Spleen (tissue), 11 donors: ENCODE data around the gene MRPL36. TPM values are rescaled to one million over a fixed set of nuclear protein-coding genes. Genes with fewer than 3 reads are reported as not detected.

ENCODE experiments used
- DNase-seq: peaks from one replicate; pipeline ENCODE4 v3.0.0-alpha.2; 2020
- H3K27ac ChIP-seq, 8 donors: fragments of 200-600 bp; sonication (generic) in 7 of 8; 1 replicate in 4 of 8; 2 replicates in 4 of 8; pipeline versions ENCODE4 v1.5.0 to v1.8.0; 2016 to 2021; ENCODE audit warnings: inconsistent platforms in 4 of 8, mild to moderate bottlenecking in 4 of 8, moderate library complexity in 1 of 8
- H3K27me3 ChIP-seq, 7 donors: fragments of 200-600 bp; sonication (generic) in 6 of 7; replicated peaks in 1 of 7; 1 replicate in 4 of 7; 2 replicates in 3 of 7; pipeline versions ENCODE4 v1.5.0 to v1.8.0; 2016 to 2021; ENCODE audit warnings: inconsistent platforms in 3 of 7, mild to moderate bottlenecking in 1 of 7
- H3K36me3 ChIP-seq, 6 donors: fragments of 200-600 bp; sonication (generic) in 5 of 6; 1 replicate in 4 of 6; 2 replicates in 2 of 6; pipeline versions ENCODE4 v1.5.0 to v1.8.0; 2016 to 2021; ENCODE audit warnings: inconsistent platforms in 2 of 6
- H3K4me1 ChIP-seq, 6 donors: fragments of 200-600 bp; sonication (generic) in 5 of 6; 1 replicate in 3 of 6; 2 replicates in 3 of 6; pipeline versions ENCODE4 v1.5.0 to v1.8.0; 2016 to 2021; ENCODE audit warnings: inconsistent platforms in 3 of 6
- H3K4me3 ChIP-seq, 8 donors: fragments of 200-600 bp; sonication (generic) in 7 of 8; 1 replicate in 4 of 8; 2 replicates in 4 of 8; pipeline versions ENCODE4 v1.5.0 to v1.8.0; 2016 to 2021; ENCODE audit warnings: inconsistent platforms in 4 of 8, mild to moderate bottlenecking in 4 of 8, moderate library complexity in 2 of 8
- H3K9me3 ChIP-seq, 8 donors: fragments of 200-600 bp; sonication (generic) in 7 of 8; 1 replicate in 4 of 8; 2 replicates in 4 of 8; pipeline versions ENCODE4 v1.5.0 to v1.8.0; 2016 to 2021; ENCODE audit warnings: inconsistent platforms in 4 of 8
- CTCF ChIP-seq, 11 experiments: fragments of 200-600 bp in 7 of 11; fragments of 450-650 bp in 4 of 11; sonication (generic) in 4 of 11; IDR thresholded peaks in 8 of 11; conservative IDR thresholded peaks in 3 of 11; 1 replicate in 7 of 11; 2 replicates in 4 of 11; pipeline versions ENCODE4 v1.4.0 to v1.8.0; 2016 to 2021; ENCODE audit warnings: antibody characterized with exemption in 11 of 11, inconsistent platforms in 4 of 11, mild to moderate bottlenecking in 1 of 11
- POLR2A ChIP-seq, 3 donors: fragments of 450-650 bp; IDR thresholded peaks; one replicate each; pipeline ENCODE4 v1.5.1; 2017; ENCODE audit warnings: antibody characterized with exemption in 3 of 3, mild to moderate bottlenecking in 1 of 3
- POLR2AphosphoS5 ChIP-seq, 3 donors: sonication (generic); formaldehyde crosslinking; IDR thresholded peaks; one replicate each; pipeline ENCODE4 v1.5.1; 2017; ENCODE audit warnings: antibody characterized with exemption in 3 of 3
- WGBS, 5 donors: extraction: QIAGEN DNeasy Blood & Tissue Kit in 3 of 5; methylation state at CpG; one replicate each; pipeline versions ENCODE4 v1.1.5 to v1.1.7; 2013 to 2018; 5-methylcytosine and 5-hydroxymethylcytosine counted together
- intact Hi-C: fragments of 100-400 bp; cut with DNase I; formaldehyde crosslinking; loops from one replicate; pipeline ENCODE4 v1.15.0; 2023; ENCODE audit warnings: low total_unique reads
- polyA plus RNA-seq, 3 donors: library from polyadenylated mRNA; stranded (reverse); fragments of 200-250 nt; gene quantifications; one replicate each; pipeline ENCODE4 v1.2.1, GENCODE V29; 2013
- total RNA-seq, 7 donors: library from RNA; depleted of rRNA in 3 of 7; stranded (reverse); fragments of >200 nt in 3 of 7; fragmentation: NEBNext Ultra II Directional in 4 of 7; extraction: Animal tissue kit (Norgen Biotek cat#: 25700) in 4 of 7; gene quantifications; one replicate each; pipeline versions ENCODE4 v1.1.0 to v1.2.1, GENCODE V29; 2016 to 2021
- donor health status: healthy with polysubstance abuse.
- donor health status: DM: no; HTN: no; CAD: no; lungs with moderate emphysema.
- donor health status: DM: no; HTN: no; CAD: no.
- donor health status: Bipolar disorder and iron deficiency.
- donor health status: healthy.
- donor health status: DM: no; HTN: no; CAD: no.
- donor health status: DM: yes; HTN: yes; CAD: no.

The MRPL36 gene
- total and polyA plus RNA-seq, 10 donors, result 20.3 to 77.3 (median 35.9) TPM

- Histone ChIP-seq H3K9me3 (no peaks in the 10 kb centered on the region), H3K4me1 (peaks cover 0 to 14% (median 6%) of the 10 kb centered on the region in 6 donors), H3K27ac (no peak overlapping the region), H3K4me3 (no peak overlapping the region), H3K27me3 (peaks cover 0 to 24% (median 0%) of the 10 kb centered on the region in 7 donors), H3K36me3 (no peaks in the 10 kb centered on the region)
- intact Hi-C loops, result no loop called here
- no peak for TF ChIP-seq CTCF (IDR thresholded peaks at IDR 0.05 in 8 of 11, conservative IDR thresholded peaks at IDR 0.05 in 3 of 11)
- no peak for TF ChIP-seq POLR2AphosphoS5 (IDR thresholded peaks at IDR 0.05)
- no peak for TF ChIP-seq POLR2A (IDR thresholded peaks at IDR 0.05)
- DNase-seq, result peak; percentile 54
- WGBS, 5 donors, result 74 to 84% (median 80%) methylated on average over 13 of the region's 13 CpGs
Observed at GRCh38 chr5:1759378-1759970, 40.2 kb downstream of the MRPL36 start.

- intact Hi-C loops, result no loop called here
- TF ChIP-seq POLR2A (IDR thresholded peaks at IDR 0.05) (no peak), POLR2AphosphoS5 (IDR thresholded peaks at IDR 0.05) (no peak), CTCF (IDR thresholded peaks at IDR 0.05 in 8 of 11, conservative IDR thresholded peaks at IDR 0.05 in 3 of 11) (no peak)
- no peak overlapping the region for H3K27ac ChIP-seq
- H3K27me3 ChIP-seq, result peaks cover 0 to 15% (median 0%) of the 10 kb centered on the region in 7 donors
- H3K36me3 ChIP-seq, result no peaks in the 10 kb centered on the region
- 70 to 92% (median 89%) methylated on average over 3 of the region's 3 CpGs for WGBS, 5 donors
- peaks cover 0 to 8% (median 6%) of the 10 kb centered on the region in 6 donors for H3K4me1 ChIP-seq
- DNase-seq, result no peak
- H3K4me3 ChIP-seq, result no peak overlapping the region
- H3K9me3 ChIP-seq, result no peaks in the 10 kb centered on the region
Observed at GRCh38 chr5:1758574-1758973, 41.1 kb downstream of the MRPL36 start.

GRCh38 chr5:1757511-1757910 is 42.1 kb downstream of the MRPL36 start:
- 82 to 92% (median 90%) methylated on average over 10 of the region's 10 CpGs for WGBS, 5 donors
- no peaks in the 10 kb centered on the region for H3K9me3 ChIP-seq
- TF ChIP-seq POLR2AphosphoS5 (IDR thresholded peaks at IDR 0.05) (no peak), CTCF (IDR thresholded peaks at IDR 0.05 in 8 of 11, conservative IDR thresholded peaks at IDR 0.05 in 3 of 11) (no peak), POLR2A (IDR thresholded peaks at IDR 0.05) (no peak)
- no peak overlapping the region for H3K27ac ChIP-seq
- H3K27me3 ChIP-seq, result peaks cover 0 to 11% (median 0%) of the 10 kb centered on the region in 7 donors
- peak; percentile 64 for DNase-seq
- H3K4me3 ChIP-seq, result no peak overlapping the region
- no peaks in the 10 kb centered on the region for H3K36me3 ChIP-seq
- no peaks in the 10 kb centered on the region for H3K4me1 ChIP-seq
- intact Hi-C loops, result no loop called here

GRCh38 chr5:1756481-1756880 is 43.2 kb downstream of the MRPL36 start:
- Histone ChIP-seq H3K27me3 (peaks cover 0 to 22% (median 0%) of the 10 kb centered on the region in 7 donors), H3K27ac (no peak overlapping the region), H3K4me3 (no peak overlapping the region), H3K4me1 (no peaks in the 10 kb centered on the region), H3K36me3 (no peaks in the 10 kb centered on the region), H3K9me3 (no peaks in the 10 kb centered on the region)
- DNase-seq, result no peak
- 53 to 66% (median 63%) methylated on average over 11 of the region's 11 CpGs for WGBS, 5 donors
- TF ChIP-seq CTCF (IDR thresholded peaks at IDR 0.05 in 8 of 11, conservative IDR thresholded peaks at IDR 0.05 in 3 of 11) (no peak), POLR2A (IDR thresholded peaks at IDR 0.05) (no peak), POLR2AphosphoS5 (IDR thresholded peaks at IDR 0.05) (no peak)
- intact Hi-C loops, result no loop called here
